Skin of body (tissue), 2 donors: Measurements from ENCODE around the gene PSMF1. TPM values are rescaled to one million over a fixed set of nuclear protein-coding genes. Genes with fewer than 3 reads are reported as not detected.
A peak's percentile ranks its signal among the peaks of the same experiment; 100 is the strongest.
"Not testable (repeated sequence)": the region's sequence is repeated elsewhere in the genome, so short reads cannot be mapped to it uniquely, and the experiment has no call there.

ENCODE experiments used
- DNase-seq: peaks from one replicate; lab custom pipeline; 2025; lab: John Stamatoyannopoulos, UW
- total RNA-seq: library from RNA; depleted of rRNA; stranded (reverse); fragments of >200 nt; gene quantifications from one replicate; pipeline ENCODE4 v1.2.3, GENCODE V29; 2014

Gene PSMF1
- total RNA-seq, 1 donor from 2014 or later, result 25.2 TPM

GRCh38 chr20:1212607-1213396 is 94.4 kb downstream of the PSMF1 start:
- peak; percentile 63 for DNase-seq

GRCh38 chr20:1214838-1215261 is 96.4 kb downstream of the PSMF1 start:
- no peak for DNase-seq

- DNase-seq, result no peak
Observed at GRCh38 chr20:1215386-1216170, 97.2 kb downstream of the PSMF1 start.

GRCh38 chr20:1216527-1217427 is 98.4 kb downstream of the PSMF1 start:
- not testable (repeated sequence) for DNase-seq

Other genes starting within 250 kb of the PSMF1 start
- gene ANGPT4, start 202.3 kb upstream of the PSMF1 start, total RNA-seq, result 0.10 TPM
- 1.1 TPM for gene RSPO4, start 116.3 kb upstream of the PSMF1 start, total RNA-seq
- 2.5 TPM for gene TMEM74B, start 66.4 kb downstream of the PSMF1 start, total RNA-seq
- 0.69 TPM for gene C20orf202, start 84.9 kb downstream of the PSMF1 start, total RNA-seq
- gene RAD21L1, start 107.4 kb downstream of the PSMF1 start, total RNA-seq, result not detected
- gene SNPH, start 147.7 kb downstream of the PSMF1 start, total RNA-seq, result 1.2 TPM
- 9.4 TPM for gene SDCBP2, start 210.5 kb downstream of the PSMF1 start, total RNA-seq